Lung (tissue), 12 donors: ENCODE data around the gene LRRC15. TPM values are rescaled to one million over a fixed set of nuclear protein-coding genes. Genes with fewer than 3 reads are reported as not detected.

Experiments used
- ATAC-seq: fragments of 200-7000 bp; cut with Tn5 transposase; one replicate; pipeline ENCODE4 v1.9.1; 2020; ENCODE audit warnings: moderate number of reproducible peaks; ENCODE audit not compliant: insufficient read depth, low FRiP score
- DNase-seq, 3 donors: peaks; one replicate each; pipeline ENCODE4 v3.0.0-alpha.2; 2013 to 2017
- H3K27ac ChIP-seq, 2 donors: one replicate each; pipeline ENCODE4 v1.5.1; 2013; ENCODE audit warnings: mild to moderate bottlenecking in 2 of 2, moderate library complexity in 2 of 2, control low read depth in 1 of 2, inconsistent platforms in 1 of 2, low read depth in 1 of 2, low read length in 1 of 2
- H3K27me3 ChIP-seq, 3 donors: one replicate each; pipeline ENCODE4 v1.5.1; 2013; ENCODE audit warnings: low read length in 2 of 3; ENCODE audit not compliant: control insufficient read depth in 3 of 3, insufficient read depth in 3 of 3
- H3K36me3 ChIP-seq, 4 donors: one replicate each; pipeline ENCODE4 v1.5.1; 2013; ENCODE audit warnings: low read length in 4 of 4, mild to moderate bottlenecking in 1 of 4, moderate library complexity in 1 of 4; ENCODE audit not compliant: control insufficient read depth in 4 of 4, insufficient read depth in 4 of 4
- H3K4me1 ChIP-seq, 5 donors: one replicate each; pipeline ENCODE4 v1.5.1; 2013; ENCODE audit warnings: low read length in 5 of 5, mild to moderate bottlenecking in 2 of 5, moderate library complexity in 1 of 5; ENCODE audit not compliant: control insufficient read depth in 5 of 5, insufficient read depth in 5 of 5
- H3K4me3 ChIP-seq: one replicate; pipeline ENCODE4 v1.5.1; 2013; ENCODE audit warnings: mild to moderate bottlenecking, control low read depth, moderate library complexity
- H3K9ac ChIP-seq, 2 donors: one replicate each; pipeline ENCODE4 v1.5.1; 2013; ENCODE audit warnings: low read length in 2 of 2, control low read depth in 1 of 2; ENCODE audit not compliant: insufficient read depth in 1 of 2
- H3K9me3 ChIP-seq, 4 donors: one replicate each; pipeline ENCODE4 v1.5.1; 2013; ENCODE audit warnings: low read length in 3 of 4, mild to moderate bottlenecking in 1 of 4, moderate library complexity in 1 of 4; ENCODE audit not compliant: control insufficient read depth in 4 of 4, insufficient read depth in 3 of 4
- WGBS, 2 donors: extraction: QIAGEN DNeasy Blood & Tissue Kit; methylation state at CpG; one replicate each; pipeline ENCODE4 v1.1.7; 2013; 5-methylcytosine and 5-hydroxymethylcytosine counted together
- polyA plus RNA-seq, 2 donors: library from polyadenylated mRNA; stranded (reverse); fragments of 200-250 nt; gene quantifications; one replicate each; pipeline ENCODE4 v1.2.1, GENCODE V29; 2013
- total RNA-seq, 2 donors: library from RNA; depleted of rRNA in 1 of 2; stranded (reverse); fragments of >200 nt in 1 of 2; gene quantifications; one replicate each; pipeline ENCODE4 v1.2.1, GENCODE V29; 2014 to 2021
- TF ChIP-seq, protein P1 (sequence below): IDR thresholded peaks from 2 replicates; pipeline ENCODE4 v1.5.1; 2012; ENCODE audit warnings: mild to moderate bottlenecking; ENCODE audit errors: control extremely low read depth, extremely low read depth
- donor health status: control.
- donor health status: control.
- donor health status: Bipolar disorder and iron deficiency.
- donor health status: healthy.
- donor health status: DM: yes; HTN: yes; CAD: no.

The LRRC15 gene
- total and polyA plus RNA-seq, 4 donors = 0.06 to 1.2 (median 0.07) TPM

- Histone ChIP-seq H3K4me1 (no peaks in the 10 kb centered on the region), H3K36me3 (no peaks in the 10 kb centered on the region), H3K27ac (no peak overlapping the region), H3K9me3 (no peaks in the 10 kb centered on the region), H3K27me3 (peaks cover 0 to 10% (median 0%) of the 10 kb centered on the region in 3 donors), H3K9ac (no peak overlapping the region), H3K4me3 (no peak overlapping the region)
- ATAC-seq (no peak), DNase-seq (no peak)
- TF ChIP-seq, protein P1, sequence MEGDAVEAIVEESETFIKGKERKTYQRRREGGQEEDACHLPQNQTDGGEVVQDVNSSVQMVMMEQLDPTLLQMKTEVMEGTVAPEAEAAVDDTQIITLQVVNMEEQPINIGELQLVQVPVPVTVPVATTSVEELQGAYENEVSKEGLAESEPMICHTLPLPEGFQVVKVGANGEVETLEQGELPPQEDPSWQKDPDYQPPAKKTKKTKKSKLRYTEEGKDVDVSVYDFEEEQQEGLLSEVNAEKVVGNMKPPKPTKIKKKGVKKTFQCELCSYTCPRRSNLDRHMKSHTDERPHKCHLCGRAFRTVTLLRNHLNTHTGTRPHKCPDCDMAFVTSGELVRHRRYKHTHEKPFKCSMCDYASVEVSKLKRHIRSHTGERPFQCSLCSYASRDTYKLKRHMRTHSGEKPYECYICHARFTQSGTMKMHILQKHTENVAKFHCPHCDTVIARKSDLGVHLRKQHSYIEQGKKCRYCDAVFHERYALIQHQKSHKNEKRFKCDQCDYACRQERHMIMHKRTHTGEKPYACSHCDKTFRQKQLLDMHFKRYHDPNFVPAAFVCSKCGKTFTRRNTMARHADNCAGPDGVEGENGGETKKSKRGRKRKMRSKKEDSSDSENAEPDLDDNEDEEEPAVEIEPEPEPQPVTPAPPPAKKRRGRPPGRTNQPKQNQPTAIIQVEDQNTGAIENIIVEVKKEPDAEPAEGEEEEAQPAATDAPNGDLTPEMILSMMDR = no peak
- WGBS, 2 donors = 52 to 60% methylated on average over 17 of the region's 17 CpGs
Measured at GRCh38 chr3:194381460-194381875, 11.9 kb upstream of the LRRC15 start.

DNA sequence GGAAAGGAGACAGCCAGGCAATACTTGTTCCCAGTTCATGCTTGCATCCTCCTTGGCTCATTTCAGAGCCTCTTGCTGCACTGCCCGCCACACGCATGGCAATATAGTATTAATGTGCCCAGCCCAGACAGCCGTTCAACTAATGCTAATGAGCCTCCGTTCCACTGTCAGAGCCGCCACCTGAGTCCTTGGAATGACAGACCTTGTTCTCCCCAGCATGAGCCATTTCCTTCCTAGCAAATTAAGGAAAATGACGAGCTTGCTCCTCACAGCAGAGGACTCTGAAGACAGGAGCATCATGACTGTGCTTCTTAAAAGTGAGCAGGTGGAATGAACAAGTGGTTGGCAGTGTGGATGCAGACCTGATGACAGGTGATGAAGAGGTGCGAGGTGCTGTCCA, 10.8 kb upstream of the LRRC15 start:
- no peaks in the 10 kb centered on the region for H3K9me3 ChIP-seq
- ATAC-seq (no peak), DNase-seq (no peak)
- no peak overlapping the region for H3K4me3 ChIP-seq
- no peak overlapping the region for H3K27ac ChIP-seq
- no peaks in the 10 kb centered on the region for H3K36me3 ChIP-seq
- H3K9ac ChIP-seq = no peak overlapping the region
- TF ChIP-seq, protein P1 = no peak
- peaks cover 0 to 10% (median 0%) of the 10 kb centered on the region in 3 donors for H3K27me3 ChIP-seq
- H3K4me1 ChIP-seq = peaks cover 0 to 2% (median 0%) of the 10 kb centered on the region in 5 donors
- WGBS, 2 donors = 85 to 89% methylated on average over 7 of the region's 7 CpGs

- no peak overlapping the region for H3K9ac ChIP-seq
- WGBS, 2 donors = 88% methylated on average over 9 of the region's 9 CpGs
- no peaks in the 10 kb centered on the region for H3K36me3 ChIP-seq
- DNase-seq (no peak), ATAC-seq (no peak)
- H3K27ac ChIP-seq = no peak overlapping the region
- peaks cover 0 to 2% (median 0%) of the 10 kb centered on the region in 5 donors for H3K4me1 ChIP-seq
- TF ChIP-seq, protein P1 = no peak
- no peaks in the 10 kb centered on the region for H3K9me3 ChIP-seq
- peaks cover 0 to 10% (median 0%) of the 10 kb centered on the region in 3 donors for H3K27me3 ChIP-seq
- H3K4me3 ChIP-seq = no peak overlapping the region
Measured at GRCh38 chr3:194379651-194380050, 10.1 kb upstream of the LRRC15 start.

GRCh38 chr3:194379231-194379630, 9.7 kb upstream of the LRRC15 start:
- H3K4me1 ChIP-seq = peaks cover 0 to 3% (median 0%) of the 10 kb centered on the region in 5 donors
- no peak overlapping the region for H3K4me3 ChIP-seq
- no peaks in the 10 kb centered on the region for H3K36me3 ChIP-seq
- no peak overlapping the region for H3K27ac ChIP-seq
- H3K9me3 ChIP-seq = no peaks in the 10 kb centered on the region
- DNase-seq (no peak), ATAC-seq (no peak)
- H3K9ac ChIP-seq = no peak overlapping the region
- TF ChIP-seq, protein P1 = no peak
- H3K27me3 ChIP-seq = peaks cover 0 to 10% (median 0%) of the 10 kb centered on the region in 3 donors
- WGBS, 2 donors = 92 to 95% methylated on average over 5 to 6 of the region's 6 CpGs
